Mesenchymal stem cell (in vitro differentiated cells and primary cell): ENCODE measurements around the gene MAN2C1.
"Not testable (repeated sequence)": the region's sequence is repeated elsewhere in the genome, so short reads cannot be mapped to it uniquely, and the experiment has no call there.

Source experiments
- DNase-seq: peaks from one replicate; pipeline ENCODE4 v3.0.0-alpha.2; 2013
- H2AFZ ChIP-seq: one replicate; pipeline ENCODE4 v1.6.1; 2013; ENCODE audit warnings: low read depth, mild to moderate bottlenecking, control low read depth, inconsistent platforms, low read length, moderate library complexity
- H2AK5ac ChIP-seq: 2 replicates; pipeline ENCODE4 v1.6.1; 2013; ENCODE audit warnings: low read length, moderate library complexity, mild to moderate bottlenecking, inconsistent platforms; ENCODE audit not compliant: severe bottlenecking
- H2BK120ac ChIP-seq: one replicate; pipeline ENCODE4 v1.6.1; 2013; ENCODE audit warnings: low read depth, mild to moderate bottlenecking, inconsistent platforms, low read length, moderate library complexity
- H2BK12ac ChIP-seq, 2 experiments: one replicate each; pipeline ENCODE4 v1.6.1; 2013; ENCODE audit warnings: inconsistent platforms in 2 of 2, low read length in 2 of 2, mild to moderate bottlenecking in 2 of 2, moderate library complexity in 2 of 2, control low read depth in 1 of 2
- H2BK15ac ChIP-seq: one replicate; pipeline ENCODE4 v1.6.1; 2013; ENCODE audit warnings: mild to moderate bottlenecking, low read depth, inconsistent platforms; ENCODE audit not compliant: poor library complexity, severe bottlenecking
- H2BK5ac ChIP-seq: 2 replicates; pipeline ENCODE4 v1.6.1; 2013; ENCODE audit warnings: low read depth, mild to moderate bottlenecking, low read length, control low read depth, inconsistent platforms; ENCODE audit not compliant: poor library complexity, severe bottlenecking
- H3K14ac ChIP-seq, 2 experiments: one replicate each; pipeline ENCODE4 v1.6.1; 2013; ENCODE audit warnings: inconsistent platforms in 2 of 2, low read length in 2 of 2, control low read depth in 1 of 2, mild to moderate bottlenecking in 1 of 2, moderate library complexity in 1 of 2
- H3K18ac ChIP-seq, 2 experiments: one replicate each; pipeline ENCODE4 v1.6.1; 2013; ENCODE audit warnings: inconsistent platforms in 2 of 2, low read length in 2 of 2, control low read depth in 1 of 2, low read depth in 1 of 2, mild to moderate bottlenecking in 1 of 2
- H3K23ac ChIP-seq, 2 experiments: one replicate each; pipeline ENCODE4 v1.6.1; 2013; ENCODE audit warnings: inconsistent platforms in 2 of 2, low read length in 2 of 2, mild to moderate bottlenecking in 2 of 2, moderate library complexity in 2 of 2, control low read depth in 1 of 2
- H3K27ac ChIP-seq: 2 replicates; pipeline ENCODE4 v1.5.1; 2013; ENCODE audit warnings: mild to moderate bottlenecking, moderate library complexity, low read length, control low read depth, inconsistent platforms; ENCODE audit not compliant: poor library complexity, severe bottlenecking
- H3K27me3 ChIP-seq, 2 experiments: 2 replicates each; pipeline versions ENCODE4 v1.6.1 to v1.7.0; 2013; ENCODE audit warnings: low read length in 2 of 2, mild to moderate bottlenecking in 2 of 2, moderate library complexity in 2 of 2, control low read depth in 1 of 2, inconsistent platforms in 1 of 2; ENCODE audit not compliant: control insufficient read depth in 1 of 2, insufficient read depth in 1 of 2
- H3K36me3 ChIP-seq, 2 experiments: 2 replicates each; pipeline versions ENCODE4 v1.6.1 to v1.7.0; 2013; ENCODE audit warnings: low read length in 2 of 2, control low read depth in 1 of 2, inconsistent platforms in 1 of 2, low read depth in 1 of 2, mild to moderate bottlenecking in 1 of 2; ENCODE audit not compliant: insufficient read depth in 2 of 2, control insufficient read depth in 1 of 2
- H3K4ac ChIP-seq, 2 experiments: one replicate each; pipeline ENCODE4 v1.6.1; 2013; ENCODE audit warnings: inconsistent platforms in 2 of 2, low read length in 2 of 2, mild to moderate bottlenecking in 2 of 2, moderate library complexity in 2 of 2, control low read depth in 1 of 2, low read depth in 1 of 2
- H3K4me1 ChIP-seq: 2 replicates; pipeline ENCODE4 v1.6.1; 2013; ENCODE audit warnings: low read depth, low read length, control low read depth; ENCODE audit not compliant: control insufficient read depth, insufficient read depth
- H3K4me2 ChIP-seq: 2 replicates; pipeline ENCODE4 v1.6.1; 2013; ENCODE audit warnings: low read length, mild to moderate bottlenecking, inconsistent platforms; ENCODE audit not compliant: poor library complexity, severe bottlenecking
- H3K4me3 ChIP-seq, 2 experiments: 2 replicates each; pipeline versions ENCODE4 v1.5.1 to v1.7.0; 2013; ENCODE audit warnings: low read length in 2 of 2, mild to moderate bottlenecking in 2 of 2, control low read depth in 1 of 2, low read depth in 1 of 2; ENCODE audit not compliant: insufficient read depth in 1 of 2
- H3K79me1 ChIP-seq: replicated peaks from 2 replicates; pipeline ENCODE4 v1.6.1; 2013; ENCODE audit warnings: mild to moderate bottlenecking, control low read depth, low read length, inconsistent platforms; ENCODE audit not compliant: poor library complexity, severe bottlenecking
- H3K9ac ChIP-seq: 2 replicates; pipeline ENCODE4 v1.7.0; 2013; ENCODE audit warnings: mild to moderate bottlenecking, low read length, moderate library complexity
- H3K9me3 ChIP-seq: 2 replicates; pipeline ENCODE4 v1.7.0; 2013; ENCODE audit warnings: mild to moderate bottlenecking, low read length; ENCODE audit not compliant: control insufficient read depth
- H4K8ac ChIP-seq: one replicate; pipeline ENCODE4 v1.6.1; 2013; ENCODE audit warnings: inconsistent platforms, mild to moderate bottlenecking, low read length, moderate library complexity
- H4K91ac ChIP-seq: one replicate; pipeline ENCODE4 v1.6.1; 2013; ENCODE audit warnings: mild to moderate bottlenecking, low read length, inconsistent platforms
- WGBS: methylation state at CpG from one replicate; pipeline ENCODE4 v1.1.7; 2013; ENCODE audit warnings: mixed read lengths; 5-methylcytosine and 5-hydroxymethylcytosine counted together

MAN2C1 gene

GRCh38 chr15:75338661-75339240 lies 29.7 kb downstream of the MAN2C1 start:
- H3K23ac ChIP-seq: no peak overlapping the region
- no peak overlapping the region for H3K4me3 ChIP-seq
- no peak overlapping the region for H2BK120ac ChIP-seq
- no peak overlapping the region for H2BK15ac ChIP-seq
- no peak overlapping the region for H2AFZ ChIP-seq
- peaks cover 13% of the 10 kb centered on the region for H3K4me1 ChIP-seq
- peaks cover 15% of the 10 kb centered on the region for H3K79me1 ChIP-seq
- no peak overlapping the region for H3K27ac ChIP-seq
- no peak overlapping the region for H4K91ac ChIP-seq
- no peaks in the 10 kb centered on the region for H3K27me3 ChIP-seq
- no peak overlapping the region for H3K4me2 ChIP-seq
- peaks cover 28 to 34% of the 10 kb centered on the region in 2 experiments for H3K36me3 ChIP-seq
- H2BK5ac ChIP-seq: no peak overlapping the region
- no peak overlapping the region for H3K14ac ChIP-seq
- H2AK5ac ChIP-seq: no peak overlapping the region
- 96% methylated on average over 10 of the region's 11 CpGs for WGBS
- no peak overlapping the region for H3K9ac ChIP-seq
- H3K9me3 ChIP-seq: no peaks in the 10 kb centered on the region
- H3K4ac ChIP-seq: no peak overlapping the region
- DNase-seq: no peak
- H2BK12ac ChIP-seq: no peak overlapping the region
- H4K8ac ChIP-seq: no peak overlapping the region
- no peak overlapping the region for H3K18ac ChIP-seq

- Histone ChIP-seq H2AK5ac (peak within 1 kb of the TSS; percentile 19), H2BK15ac (no peak within 1 kb of the TSS), H3K27ac (no peak within 1 kb of the TSS), H3K14ac (no peak within 1 kb of the TSS), H3K79me1 (peaks cover 15% of the 10 kb centered on the region), H3K27me3 (no peaks in the 10 kb centered on the region), H3K4me2 (peak within 1 kb of the TSS; percentile 68), H2BK5ac (no peak within 1 kb of the TSS), H2BK120ac (peak within 1 kb of the TSS; percentile 11), H3K4ac (peak within 1 kb of the TSS in 1 of 2 experiments; percentile 40), H3K36me3 (peaks cover 24 to 25% of the 10 kb centered on the region in 2 experiments), H3K4me1 (peaks cover 13% of the 10 kb centered on the region), H2AFZ (peak within 1 kb of the TSS; percentile 2), H2BK12ac (no peak within 1 kb of the TSS), H3K18ac (peak within 1 kb of the TSS in 1 of 2 experiments; percentile 41), H3K9me3 (no peaks in the 10 kb centered on the region), H3K9ac (peak within 1 kb of the TSS; percentile 95), H3K23ac (no peak within 1 kb of the TSS), H4K91ac (no peak within 1 kb of the TSS), H4K8ac (peak within 1 kb of the TSS; percentile 79), H3K4me3 (peak within 1 kb of the TSS; percentile 59 to 95)
- WGBS: 3% methylated on average over 42 of the region's 42 CpGs
- peak; percentile 95 for DNase-seq
Measured at GRCh38 chr15:75335705-75336355, 32.6 kb downstream of the MAN2C1 start, which contains the start of gene COMMD4. TSS of gene COMMD4 (plus strand) at chr15:75336063. CDS start at chr15:75336090, 27 bp downstream.

- Histone ChIP-seq H2AK5ac (no peak overlapping the region), H3K4me3 (peak overlapping the region in 1 of 2 experiments; percentile 95), H2AFZ (no peak overlapping the region), H3K27me3 (no peaks in the 10 kb centered on the region), H3K27ac (no peak overlapping the region), H2BK15ac (no peak overlapping the region), H3K36me3 (peaks cover 20% of the 10 kb centered on the region in 2 experiments), H3K23ac (no peak overlapping the region), H3K14ac (no peak overlapping the region), H4K8ac (no peak overlapping the region), H3K4me1 (peaks cover 13% of the 10 kb centered on the region), H4K91ac (no peak overlapping the region), H2BK12ac (no peak overlapping the region), H3K9me3 (no peaks in the 10 kb centered on the region), H3K4me2 (peak overlapping the region; percentile 68), H2BK5ac (no peak overlapping the region), H2BK120ac (no peak overlapping the region), H3K9ac (peak overlapping the region; percentile 95), H3K18ac (no peak overlapping the region), H3K4ac (no peak overlapping the region), H3K79me1 (peaks cover 15% of the 10 kb centered on the region)
- DNase-seq: no peak
- 43% methylated on average over 1 of the region's 3 CpGs for WGBS
Measured at GRCh38 chr15:75335313-75335704, 33.1 kb downstream of the MAN2C1 start.

- H4K91ac ChIP-seq, H3K23ac ChIP-seq, H3K9ac ChIP-seq, H3K27ac ChIP-seq, H2BK120ac ChIP-seq, H3K4ac ChIP-seq, H3K14ac ChIP-seq, H2BK5ac ChIP-seq, H4K8ac ChIP-seq, H2BK15ac ChIP-seq, H3K4me2 ChIP-seq, H2BK12ac ChIP-seq, H3K27me3 ChIP-seq, H2AFZ ChIP-seq, H3K4me3 ChIP-seq, H3K9me3 ChIP-seq, DNase-seq, H2AK5ac ChIP-seq, H3K36me3 ChIP-seq, H3K18ac ChIP-seq, H3K4me1 ChIP-seq: not testable (repeated sequence)
- 94% methylated on average over 13 of the region's 15 CpGs for WGBS
- peaks cover 13% of the 10 kb centered on the region for H3K79me1 ChIP-seq
Measured at GRCh38 chr15:75333654-75334419, 34.6 kb downstream of the MAN2C1 start.
